Measurements from ENCODE around the gene ZBTB16.
A peak's percentile ranks its signal among the peaks of the same experiment; 100 is the strongest.

Gene ZBTB16

GRCh38 chr11:114079511-114080065 lies 20.1 kb downstream of the ZBTB16 start:
- no peaks in the 10 kb centered on the region for H3K27me3 ChIP-seq (ENCODE audit: insufficient read depth, poor library complexity, severe bottlenecking)
- no peak for DNase-seq (ENCODE audit: low read depth in 1 of 2, low spot score in 1 of 2)
- H3K27ac ChIP-seq (replicated peaks) = peak overlapping the region; percentile 94
- no peak overlapping the region for H3K4me3 ChIP-seq (replicated peaks; ENCODE audit: insufficient read depth, low read length)
- TF ChIP-seq POLR2AphosphoS5 (IDR thresholded peaks at IDR 0.05; ENCODE audit: low read depth) (peak; percentile 5; the same call in 1 of the 2 replicates), REST (IDR thresholded peaks at IDR 0.05; ENCODE audit: insufficient replicate concordance, low read depth) (no peak)

GRCh38 chr11:114080219-114080618 lies 20.7 kb downstream of the ZBTB16 start:
- no peak overlapping the region for H3K4me3 ChIP-seq (replicated peaks; ENCODE audit: insufficient read depth, low read length)
- TF ChIP-seq CTCF (IDR thresholded peaks at IDR 0.05; ENCODE audit: insufficient read depth, low read length) = no peak
- no peak for TF ChIP-seq REST (IDR thresholded peaks at IDR 0.05; ENCODE audit: insufficient replicate concordance, low read depth)
- no peak for TF ChIP-seq GABPA (IDR thresholded peaks at IDR 0.05; ENCODE audit: low read depth)
- TF ChIP-seq SPI1 (IDR thresholded peaks at IDR 0.05; ENCODE audit: borderline replicate concordance, low read depth) = no peak
- TF ChIP-seq POLR2AphosphoS5 (IDR thresholded peaks at IDR 0.05; ENCODE audit: low read depth) = peak; percentile 40; the same call in 1 of the 2 replicates
- DNase-seq (ENCODE audit: low read depth in 1 of 2, low spot score in 1 of 2) = peak in 1 of 2 experiments; percentile 52
- peak overlapping the region; percentile 94 for H3K27ac ChIP-seq (replicated peaks)
- no peaks in the 10 kb centered on the region for H3K27me3 ChIP-seq (ENCODE audit: insufficient read depth, poor library complexity, severe bottlenecking)

- peak overlapping the region; percentile 94 for H3K27ac ChIP-seq (replicated peaks)
Observed at GRCh38 chr11:114080769-114081168, 21.3 kb downstream of the ZBTB16 start.

More at GRCh38 chr11:114080769-114081168, 21.3 kb downstream of the ZBTB16 start:
- H3K4me3 ChIP-seq (replicated peaks; ENCODE audit: insufficient read depth, low read length) = no peak overlapping the region
- DNase-seq (ENCODE audit: low read depth in 1 of 2, low spot score in 1 of 2) = no peak
- H3K27me3 ChIP-seq (ENCODE audit: insufficient read depth, poor library complexity, severe bottlenecking) = no peaks in the 10 kb centered on the region
- TF ChIP-seq POLR2AphosphoS5 (IDR thresholded peaks at IDR 0.05; ENCODE audit: low read depth) (no peak), CTCF (IDR thresholded peaks at IDR 0.05; ENCODE audit: insufficient read depth, low read length) (no peak), REST (IDR thresholded peaks at IDR 0.05; ENCODE audit: insufficient replicate concordance, low read depth) (no peak)

All from HL-60 (cell line).